Measurements from ENCODE around the gene HSPA12B.

HSPA12B gene

GRCh38 chr20:3732327-3733118 is at the start of gene HSPA12B:
Gene HSPA12B, plus strand, starts transcription at chr20:3732685. Its CDS starts 5,990 bp downstream, at chr20:3738675.
- no peak for DNase-seq

GRCh38 chr20:3685341-3685740 is 47.1 kb upstream of the HSPA12B start:
- no peak for DNase-seq

GRCh38 chr20:3686421-3686820 is 46.1 kb upstream of the HSPA12B start:
- no peak for DNase-seq

- peak in 1 of 2 experiments; percentile 24 for DNase-seq
Observed at GRCh38 chr20:3686867-3687321, 45.6 kb upstream of the HSPA12B start.

GRCh38 chr20:3687655-3688054 is 44.8 kb upstream of the HSPA12B start:
- DNase-seq = peak in 1 of 2 experiments; percentile 26

- no peak for DNase-seq
Observed at GRCh38 chr20:3689978-3690377, 42.5 kb upstream of the HSPA12B start.

- no peak for DNase-seq
Observed at GRCh38 chr20:3690413-3690812, 42.1 kb upstream of the HSPA12B start.

- no peak for DNase-seq
Observed at GRCh38 chr20:3691306-3691705, 41.2 kb upstream of the HSPA12B start.

- DNase-seq = no peak
Observed at GRCh38 chr20:3691897-3692296, 40.6 kb upstream of the HSPA12B start.

GRCh38 chr20:3692706-3693294 is 39.7 kb upstream of the HSPA12B start:
- no peak for DNase-seq

GRCh38 chr20:3693376-3693775 is 39.1 kb upstream of the HSPA12B start:
- DNase-seq = no peak

GRCh38 chr20:3694864-3695263 is 37.6 kb upstream of the HSPA12B start:
- DNase-seq = no peak

GRCh38 chr20:3696200-3696599 is 36.3 kb upstream of the HSPA12B start:
- DNase-seq = no peak

GRCh38 chr20:3696745-3697587 is 35.5 kb upstream of the HSPA12B start:
- DNase-seq = no peak

GRCh38 chr20:3697588-3698305 is 34.7 kb upstream of the HSPA12B start:
- DNase-seq = no peak

GRCh38 chr20:3698591-3699001 is 33.9 kb upstream of the HSPA12B start:
- no peak for DNase-seq

GRCh38 chr20:3699037-3699436 is 33.4 kb upstream of the HSPA12B start:
- peak in 1 of 2 experiments; percentile 11 for DNase-seq

GRCh38 chr20:3701061-3701998 is 31.2 kb upstream of the HSPA12B start:
- no peak for DNase-seq

- no peak for DNase-seq
Observed at GRCh38 chr20:3702611-3703391, 29.7 kb upstream of the HSPA12B start.

- DNase-seq = no peak
Observed at GRCh38 chr20:3704087-3704486, 28.4 kb upstream of the HSPA12B start.

- DNase-seq = no peak
Observed at GRCh38 chr20:3705491-3705969, 27.0 kb upstream of the HSPA12B start.

Measured in NCI-H524 (cell line).